ENCODE results near the gene MT3. TPM values are rescaled to one million over a fixed set of nuclear protein-coding genes. Genes with fewer than 3 reads are reported as not detected.

Gene MT3
- total and polyA plus RNA-seq, 2 of the 8 experiments (the other 6 are each of a cell fraction or from before 2014, with no cell fraction given) = 0.17 TPM; not detected in 1

- TF ChIP-seq PHF8 (conservative IDR thresholded peaks at IDR 0.05; ENCODE audit: low read depth, low read length) = no peak
- TF ChIP-seq ZNF274 (IDR thresholded peaks at IDR 0.05; ENCODE audit: borderline replicate concordance, extremely low read depth, low read length) = no peak
- TF ChIP-seq JUN (IDR thresholded peaks at IDR 0.05; ENCODE audit: low read depth, low read length) = no peak
- no peak for TF ChIP-seq KDM5A (IDR thresholded peaks at IDR 0.05; ENCODE audit: low read length)
These were observed 17.3 kb downstream of the MT3 start (continued) for GRCh38 chr16:56606476-56607108.

All from H1 (cell line).